HuH-7.5 (cell line): Measurements from ENCODE around the gene GRIA3.
"Not testable (repeated sequence)": the region's sequence is repeated elsewhere in the genome, so short reads cannot be mapped to it uniquely, and the experiment has no call there.

Experiments
- DNase-seq: peaks from one replicate; pipeline ENCODE4 v3.0.0; 2011; ENCODE audit warnings: low spot score

GRIA3 gene

GRCh38 chrX:123272630-123273029, 88.6 kb downstream of the GRIA3 start:
- DNase-seq, result no peak

- DNase-seq, result no peak
Observed at GRCh38 chrX:123274796-123275195, 90.7 kb downstream of the GRIA3 start.

DNA sequence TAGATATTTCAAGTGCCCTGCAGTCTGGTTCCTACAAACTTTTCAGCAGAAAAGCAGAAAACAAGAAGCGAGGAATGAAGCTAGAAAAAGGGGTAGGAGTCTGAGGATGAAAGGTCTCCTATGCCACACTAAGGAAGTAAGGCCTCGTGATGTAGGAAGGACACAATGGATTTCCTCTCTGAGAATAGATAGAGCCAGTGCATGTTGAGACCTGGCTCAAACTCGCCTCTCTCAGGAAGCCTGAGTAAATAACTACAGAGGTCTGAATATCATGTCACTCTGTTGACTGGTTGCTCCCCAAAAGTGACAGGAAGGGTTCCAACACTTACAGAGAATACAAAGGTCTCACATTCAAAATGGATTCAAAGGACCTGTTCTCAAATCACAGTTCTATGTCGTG, 93.3 kb downstream of the GRIA3 start:
- no peak for DNase-seq

DNA sequence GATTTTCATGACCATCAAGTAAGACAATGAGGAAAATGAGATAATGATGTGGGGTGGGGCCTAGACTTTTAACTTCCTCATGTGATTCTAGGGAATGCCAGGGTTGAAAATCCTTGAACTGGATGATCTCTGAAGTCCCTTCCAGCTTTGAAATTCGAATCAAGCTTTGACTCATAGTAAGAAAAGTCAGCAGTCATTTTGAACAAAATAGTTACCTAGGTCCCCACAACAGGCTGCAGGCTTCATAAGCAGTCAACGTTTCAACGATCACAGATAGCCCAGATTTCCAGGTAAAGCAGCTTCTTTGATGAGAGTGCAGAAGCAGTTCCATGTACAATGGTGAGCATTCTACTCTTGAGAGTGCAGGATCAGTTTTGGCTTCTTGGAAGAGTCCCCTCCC, 93.7 kb downstream of the GRIA3 start:
- DNase-seq, result no peak

DNA sequence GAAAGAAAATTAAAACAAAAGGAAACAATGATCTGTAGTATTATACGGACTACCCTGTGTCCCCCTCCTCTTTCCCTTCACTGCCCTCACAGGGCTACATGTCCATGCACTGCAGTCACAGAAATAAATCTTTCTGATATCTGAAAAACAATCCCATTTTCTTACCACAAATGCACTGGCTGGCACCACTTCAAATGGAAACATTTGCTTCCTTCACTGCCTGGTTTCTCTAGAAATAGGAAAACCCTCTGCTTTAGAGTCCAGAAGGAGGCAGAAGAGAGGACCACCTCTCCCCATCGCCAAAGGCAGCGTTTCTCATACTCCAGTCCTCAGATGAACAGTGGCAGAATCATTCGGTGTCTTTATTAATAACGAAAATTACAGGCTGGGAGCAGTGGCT, 98.2 kb downstream of the GRIA3 start:
- DNase-seq, result no peak

DNA sequence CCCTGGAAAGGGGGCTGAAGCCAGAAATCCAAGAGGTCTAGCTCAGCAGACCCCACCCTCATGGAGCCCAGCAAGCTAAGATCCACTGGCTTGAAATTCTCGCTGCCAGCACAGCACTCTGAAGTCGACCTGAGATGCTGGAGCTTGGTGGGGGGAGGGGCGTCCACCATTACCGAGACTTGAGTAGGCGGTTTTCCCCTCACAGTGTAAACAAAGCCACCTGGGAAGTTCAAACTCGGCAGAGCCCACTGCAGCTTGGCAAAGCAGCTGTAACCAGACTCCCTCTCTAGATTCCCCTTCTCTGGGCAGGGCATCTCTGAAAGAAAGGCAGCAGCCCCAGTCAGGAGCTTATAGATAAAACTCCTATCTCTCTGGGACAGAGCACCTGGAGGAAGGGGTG, 99.3 kb downstream of the GRIA3 start:
- not testable (repeated sequence) for DNase-seq

DNA sequence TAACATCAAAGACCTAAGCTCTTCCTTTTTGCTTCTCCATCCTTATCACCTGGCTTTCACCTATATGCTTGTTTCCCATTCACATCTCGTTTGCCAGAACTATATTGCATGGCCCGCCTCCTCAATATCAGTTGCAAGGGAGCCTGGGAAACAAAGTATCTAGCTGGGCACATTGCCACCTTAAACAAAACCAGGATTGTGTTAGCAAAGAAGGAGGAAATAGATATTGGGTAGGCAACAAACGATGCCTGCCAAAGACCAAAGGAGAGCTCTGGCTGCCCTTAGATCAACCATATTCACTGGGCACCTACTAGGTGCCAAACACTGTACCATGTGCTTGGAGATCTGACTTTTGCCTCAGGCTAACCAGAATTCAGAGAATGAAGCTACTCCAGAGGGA, 107.5 kb downstream of the GRIA3 start:
- DNase-seq, result no peak

DNA sequence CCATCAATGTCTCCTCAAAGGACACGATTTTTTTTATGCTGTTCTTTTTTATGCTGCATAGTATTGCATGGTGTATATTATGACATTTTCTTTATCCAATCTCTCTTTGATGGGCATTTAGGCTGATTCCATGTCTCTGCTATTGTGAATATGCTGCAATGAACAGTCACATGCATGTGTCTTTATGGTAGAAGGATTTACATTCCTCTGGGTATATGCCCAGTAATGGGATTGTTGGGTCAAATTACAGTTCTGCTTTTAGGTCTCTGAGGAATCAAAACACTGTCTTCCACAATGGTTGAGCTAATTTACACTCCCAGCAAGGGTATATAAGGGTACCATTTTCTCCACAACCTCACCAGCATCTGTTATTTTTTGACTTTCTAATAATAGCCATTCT, 113.9 kb downstream of the GRIA3 start:
- no peak for DNase-seq

GRCh38 chrX:123303429-123303828, 119.4 kb downstream of the GRIA3 start:
- DNase-seq, result no peak

GRCh38 chrX:123308658-123309057, 124.6 kb downstream of the GRIA3 start:
- DNase-seq, result no peak

GRCh38 chrX:123310112-123310511, 126.0 kb downstream of the GRIA3 start:
- DNase-seq, result no peak

DNA sequence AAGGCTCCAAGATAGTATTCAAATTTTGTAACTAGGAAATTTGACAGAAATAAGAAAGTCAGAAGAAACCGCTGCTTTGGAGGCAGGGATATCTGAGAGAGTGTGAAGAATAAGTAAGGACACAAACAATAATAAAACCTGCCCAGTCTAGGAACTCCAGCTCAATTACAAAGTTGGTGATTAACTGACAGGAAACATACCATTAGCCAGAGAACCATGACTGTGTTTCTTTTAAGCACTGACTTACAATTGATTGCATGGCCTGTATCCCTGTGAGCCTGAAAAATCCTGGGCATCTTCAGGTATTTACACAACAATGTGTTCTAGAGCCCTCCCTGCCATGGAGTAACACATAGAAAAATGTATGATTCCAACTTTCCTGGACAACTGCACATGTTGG, 127.4 kb downstream of the GRIA3 start:
- DNase-seq, result no peak

DNA sequence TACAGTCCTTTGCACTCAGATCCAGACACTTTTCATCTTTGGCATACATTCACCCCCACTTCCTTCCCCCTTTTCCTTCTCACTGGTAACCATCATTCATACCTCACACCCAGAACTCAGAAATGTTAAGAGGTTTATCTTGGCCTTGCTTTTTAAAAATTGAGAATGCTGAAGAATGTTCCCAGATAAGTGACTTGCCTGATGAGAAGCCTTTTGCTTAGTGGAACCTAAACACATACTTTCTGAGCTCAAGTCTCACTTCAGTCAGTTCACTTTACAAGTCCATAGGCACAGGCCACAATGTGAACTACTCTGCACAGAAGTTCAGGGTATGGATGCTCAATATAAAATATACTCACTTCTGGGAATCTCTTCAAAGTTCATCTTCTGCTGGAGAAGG, 129.4 kb downstream of the GRIA3 start:
- no peak for DNase-seq

- no peak for DNase-seq
Observed at GRCh38 chrX:123320622-123321021, 136.5 kb downstream of the GRIA3 start.

DNA sequence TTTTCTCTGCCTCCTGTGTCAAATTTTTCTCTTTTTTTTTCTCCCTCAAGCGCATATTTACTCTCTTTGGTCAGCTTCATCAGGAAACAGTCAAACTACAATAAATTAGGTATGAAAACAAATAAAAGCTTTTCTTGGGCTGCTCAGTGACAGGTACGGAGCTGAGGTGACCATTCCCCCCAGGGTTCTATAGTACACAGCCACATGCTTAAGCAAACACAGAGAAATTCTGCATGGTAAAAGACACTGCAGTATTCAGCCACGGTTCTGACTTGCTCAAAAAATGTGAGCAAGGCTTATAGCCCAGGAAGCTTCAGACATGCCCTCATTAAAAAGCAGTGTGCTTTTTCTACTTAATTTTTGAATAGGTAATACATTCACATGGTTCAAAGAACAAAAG, 138.5 kb downstream of the GRIA3 start:
- no peak for DNase-seq

DNA sequence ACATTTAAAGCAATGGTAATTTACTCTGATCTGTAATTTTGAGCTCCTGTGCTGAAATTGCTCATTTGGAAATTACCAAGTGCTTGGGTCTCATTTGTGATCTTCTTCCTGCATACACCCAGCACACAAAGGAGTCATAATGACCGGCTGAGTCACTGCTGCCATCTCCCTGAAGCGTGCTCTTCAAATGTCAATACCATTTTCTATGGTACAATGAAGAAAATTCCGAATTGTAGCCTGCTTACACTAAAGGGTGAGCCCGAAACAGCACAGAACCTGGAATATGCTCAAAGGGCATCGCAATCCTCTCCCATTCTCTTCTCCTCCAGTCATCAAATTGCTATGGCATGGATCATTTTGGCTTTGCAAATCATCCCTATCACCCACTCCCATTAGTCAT, 140.5 kb downstream of the GRIA3 start:
- DNase-seq, result no peak

DNA sequence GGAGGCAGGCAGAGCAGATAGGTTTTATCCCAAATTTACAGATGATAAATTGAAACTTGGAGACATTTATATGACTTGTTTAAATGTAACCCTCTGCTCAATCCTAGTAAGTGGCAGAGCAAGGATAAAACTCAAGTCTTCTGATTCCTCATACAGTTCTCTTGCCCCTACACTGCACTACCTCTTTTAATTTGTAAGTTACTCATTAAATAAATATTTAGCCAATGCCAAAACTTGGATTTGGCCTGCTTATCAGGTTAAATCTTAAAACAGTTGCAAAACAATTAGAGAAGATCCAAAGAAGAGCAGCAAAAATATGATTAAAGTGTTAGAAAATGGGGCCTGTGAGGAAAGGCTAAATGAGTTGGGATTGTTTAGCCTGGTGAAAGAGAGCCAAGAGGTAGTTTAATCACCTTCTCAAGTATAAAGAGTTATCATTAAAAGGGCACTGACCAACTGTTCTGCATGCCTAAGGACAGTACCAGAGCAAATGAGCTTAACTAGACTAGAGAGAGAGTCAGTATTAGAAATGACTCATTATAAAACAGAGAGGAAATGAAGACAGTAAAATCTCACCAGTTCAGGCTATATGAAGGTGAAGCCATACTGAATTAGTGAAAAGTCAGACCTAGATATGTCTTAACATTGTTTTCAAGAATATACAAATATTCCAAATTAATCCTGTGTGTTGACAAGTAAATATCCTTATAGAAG, 146.3 kb downstream of the GRIA3 start:
- no peak for DNase-seq

- no peak for DNase-seq
Observed at GRCh38 chrX:123331349-123331748, 147.3 kb downstream of the GRIA3 start.

GRCh38 chrX:123331859-123332258, 147.8 kb downstream of the GRIA3 start:
- no peak for DNase-seq

- no peak for DNase-seq
Observed at GRCh38 chrX:123336666-123337065, 152.6 kb downstream of the GRIA3 start.

DNA sequence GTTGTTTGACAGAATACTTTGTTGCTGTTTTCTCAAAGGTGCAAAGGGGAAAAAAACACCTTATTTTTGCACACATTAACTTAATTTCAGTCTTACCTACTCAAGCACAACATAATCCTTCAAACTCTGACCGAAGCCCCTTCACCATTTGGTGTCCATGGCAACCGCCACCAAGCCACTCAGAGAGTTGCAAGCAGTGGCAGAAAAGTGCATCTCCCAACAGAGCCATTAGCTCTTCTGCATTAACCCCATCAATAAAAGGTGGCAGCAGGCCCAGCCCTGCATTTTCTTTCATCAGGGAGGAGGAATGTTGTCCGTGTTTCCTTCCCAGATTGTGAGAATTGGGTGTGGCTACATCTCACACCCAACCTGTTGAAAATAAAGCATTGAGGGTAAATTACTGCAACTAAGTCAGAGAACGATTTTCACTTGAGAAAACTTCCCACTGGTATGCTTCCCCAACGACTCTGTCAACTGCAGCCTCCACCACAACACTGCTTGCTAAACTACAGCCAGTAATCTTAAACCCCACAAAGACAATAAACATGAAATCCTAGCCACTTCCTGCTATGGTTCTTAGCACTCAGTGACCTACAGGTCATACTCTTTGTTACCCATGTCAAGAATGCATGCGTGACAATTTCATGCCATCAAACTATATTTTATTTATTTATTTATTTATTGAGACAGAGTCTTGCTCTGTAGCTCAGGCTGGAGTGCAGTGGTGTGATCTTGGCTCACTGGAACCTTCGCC, 154.0 kb downstream of the GRIA3 start:
- DNase-seq, result no peak

GRCh38 chrX:123339221-123339905, 155.3 kb downstream of the GRIA3 start:
- no peak for DNase-seq

DNA sequence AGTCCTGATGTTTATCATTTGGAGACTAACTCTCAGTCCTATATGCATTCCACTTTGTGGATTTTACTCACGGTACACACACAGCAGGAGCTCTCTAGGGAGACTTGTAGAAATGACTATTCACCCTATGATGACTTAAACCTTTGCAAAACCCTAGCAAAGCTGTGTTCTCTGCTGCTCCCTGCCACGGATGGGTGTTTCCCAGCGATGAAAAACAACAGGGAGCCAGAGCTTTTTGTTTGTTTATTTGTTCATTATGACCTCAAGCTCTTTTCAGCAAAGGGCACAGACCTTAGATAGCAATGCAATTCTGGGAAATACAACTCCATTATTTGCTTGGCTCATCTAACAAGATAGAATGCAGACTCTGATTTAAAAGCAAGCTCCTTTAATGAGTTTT, 156.6 kb downstream of the GRIA3 start:
- DNase-seq, result peak; percentile 3
